Neural cell (in vitro differentiated cells): Measurements from ENCODE around the gene NACA2. TPM values are rescaled to one million over a fixed set of nuclear protein-coding genes. Genes with fewer than 3 reads are reported as not detected.

Experiments
- H2AFZ ChIP-seq: fragments of 200-600, 300-800 bp; sonication (generic), shearing (Covaris generic); 2 replicates; pipeline ENCODE4 v1.6.0; 2014; ENCODE audit warnings: low read depth, mild to moderate bottlenecking, antibody characterized with exemption, low read length, moderate library complexity
- H3F3A ChIP-seq: fragments of 200-600 bp; shearing (Covaris generic); 2 replicates; pipeline ENCODE4 v1.6.1; 2016; ENCODE audit warnings: mild to moderate bottlenecking, moderate library complexity, mixed read lengths, antibody characterized with exemption, low read length; ENCODE audit not compliant: insufficient read depth, poor library complexity, severe bottlenecking
- H3K27ac ChIP-seq: fragments of 200-600, 300-800 bp; sonication (generic), shearing (Covaris generic); 2 replicates; pipeline ENCODE4 v1.5.1; 2014; ENCODE audit warnings: mild to moderate bottlenecking, low read length, moderate library complexity
- H3K27me3 ChIP-seq: fragments of 300-800, 200-600 bp; sonication (generic), shearing (Covaris generic); 2 replicates; pipeline ENCODE4 v1.6.0; 2014; ENCODE audit warnings: mild to moderate bottlenecking, low read depth, low read length, moderate library complexity; ENCODE audit not compliant: insufficient read depth
- H3K36me3 ChIP-seq: fragments of 300-800, 200-600 bp; sonication (generic), shearing (Covaris generic); 2 replicates; pipeline ENCODE4 v1.5.1; 2014; ENCODE audit warnings: mild to moderate bottlenecking, antibody characterized with exemption, low read length, moderate library complexity; ENCODE audit not compliant: insufficient read depth
- H3K4me2 ChIP-seq: fragments of 300-800, 200-600 bp; sonication (generic), shearing (Covaris generic); 2 replicates; pipeline ENCODE4 v1.6.0; 2014; ENCODE audit warnings: mild to moderate bottlenecking, low read length
- H3K4me3 ChIP-seq: fragments of 300-800, 200-600 bp; sonication (generic), shearing (Covaris generic); 2 replicates; pipeline ENCODE4 v1.5.1; 2014; ENCODE audit warnings: mild to moderate bottlenecking, low read length, moderate library complexity
- H3K79me2 ChIP-seq: fragments of 200-600 bp; shearing (Covaris generic); replicated peaks from 2 replicates; pipeline ENCODE4 v1.6.0; 2014; ENCODE audit warnings: mild to moderate bottlenecking, low read length, moderate library complexity; ENCODE audit not compliant: insufficient read depth
- H3K9ac ChIP-seq: fragments of 300-800, 200-600 bp; sonication (generic), shearing (Covaris generic); 2 replicates; pipeline ENCODE4 v1.6.1; 2016; ENCODE audit warnings: mild to moderate bottlenecking, low read length, mixed read lengths
- H3K9me2 ChIP-seq: fragments of 200-600 bp; shearing (Covaris generic); 2 replicates; pipeline ENCODE4 v1.6.1; 2016; ENCODE audit warnings: mild to moderate bottlenecking, low read length, mixed read lengths; ENCODE audit not compliant: insufficient read depth
- H3K9me3 ChIP-seq: fragments of 200-600, 300-800 bp; sonication (generic), shearing (Covaris generic); 2 replicates; pipeline ENCODE4 v1.6.1; 2016; ENCODE audit warnings: mild to moderate bottlenecking, mixed run types, low read length, moderate library complexity, mixed read lengths
- H4K20me1 ChIP-seq: fragments of 200-600 bp; shearing (Covaris generic); 2 replicates; pipeline ENCODE4 v1.6.1; 2016; ENCODE audit warnings: mild to moderate bottlenecking, mixed run types; ENCODE audit not compliant: insufficient read depth
- EP300 ChIP-seq: fragments of 450-650 bp; conservative IDR thresholded peaks from 2 replicates; pipeline ENCODE4 v1.6.1; 2014; ENCODE audit warnings: antibody characterized with exemption, mild to moderate bottlenecking, moderate library complexity; ENCODE audit not compliant: poor library complexity, severe bottlenecking
- EZH2 ChIP-seq: fragments of 200-600, 300-800 bp; shearing (Covaris generic), sonication (generic); IDR thresholded peaks from 2 replicates; pipeline ENCODE4 v1.6.1; 2014; ENCODE audit warnings: antibody characterized with exemption, low read length, borderline replicate concordance, mild to moderate bottlenecking; ENCODE audit not compliant: insufficient read depth, poor library complexity, severe bottlenecking
- MXI1 ChIP-seq: fragments of 450-650 bp; conservative IDR thresholded peaks from 2 replicates; pipeline ENCODE4 v1.6.1; 2014; ENCODE audit warnings: antibody characterized with exemption, mild to moderate bottlenecking; ENCODE audit not compliant: poor library complexity, severe bottlenecking
- POLR2AphosphoS5 ChIP-seq: IDR thresholded peaks from 2 replicates; pipeline ENCODE4 v1.6.1; 2012
- RAD21 ChIP-seq: fragments of 450-650 bp; conservative IDR thresholded peaks from 2 replicates; pipeline ENCODE4 v1.6.1; 2014; ENCODE audit warnings: antibody characterized with exemption, mild to moderate bottlenecking, moderate library complexity
- REST ChIP-seq: IDR thresholded peaks from 2 replicates; pipeline ENCODE4 v1.6.1; 2012; ENCODE audit warnings: borderline replicate concordance
- SMC3 ChIP-seq: fragments of 450-650 bp; conservative IDR thresholded peaks from 2 replicates; pipeline ENCODE4 v1.6.1; 2014; ENCODE audit warnings: antibody characterized with exemption, mild to moderate bottlenecking, moderate library complexity; ENCODE audit not compliant: poor library complexity
- TAF1 ChIP-seq: IDR thresholded peaks from 2 replicates; pipeline ENCODE4 v1.6.1; 2012; ENCODE audit warnings: low read depth
- polyA plus RNA-seq: library from polyadenylated mRNA; depleted of rRNA; stranded (reverse); fragments of >200 nt; gene quantifications from 2 replicates; pipeline ENCODE4 v1.2.3, GENCODE V29; 2014
- TF ChIP-seq, protein P1 (sequence below): fragments of 450-650 bp; IDR thresholded peaks from 2 replicates; pipeline ENCODE4 v1.5.1; 2014; ENCODE audit warnings: antibody characterized with exemption, mild to moderate bottlenecking, moderate library complexity; ENCODE audit not compliant: poor library complexity, severe bottlenecking

NACA2 gene
- polyA plus RNA-seq, 1 donor from 2014 or later = not detected

GRCh38 chr17:61593426-61593825 lies 2.4 kb upstream of the NACA2 start:
- TF ChIP-seq REST (no peak), POLR2AphosphoS5 (no peak), MXI1 (no peak), RAD21 (no peak), EP300 (no peak), EZH2 (no peak), TAF1 (no peak), SMC3 (no peak)
- TF ChIP-seq, protein P1, sequence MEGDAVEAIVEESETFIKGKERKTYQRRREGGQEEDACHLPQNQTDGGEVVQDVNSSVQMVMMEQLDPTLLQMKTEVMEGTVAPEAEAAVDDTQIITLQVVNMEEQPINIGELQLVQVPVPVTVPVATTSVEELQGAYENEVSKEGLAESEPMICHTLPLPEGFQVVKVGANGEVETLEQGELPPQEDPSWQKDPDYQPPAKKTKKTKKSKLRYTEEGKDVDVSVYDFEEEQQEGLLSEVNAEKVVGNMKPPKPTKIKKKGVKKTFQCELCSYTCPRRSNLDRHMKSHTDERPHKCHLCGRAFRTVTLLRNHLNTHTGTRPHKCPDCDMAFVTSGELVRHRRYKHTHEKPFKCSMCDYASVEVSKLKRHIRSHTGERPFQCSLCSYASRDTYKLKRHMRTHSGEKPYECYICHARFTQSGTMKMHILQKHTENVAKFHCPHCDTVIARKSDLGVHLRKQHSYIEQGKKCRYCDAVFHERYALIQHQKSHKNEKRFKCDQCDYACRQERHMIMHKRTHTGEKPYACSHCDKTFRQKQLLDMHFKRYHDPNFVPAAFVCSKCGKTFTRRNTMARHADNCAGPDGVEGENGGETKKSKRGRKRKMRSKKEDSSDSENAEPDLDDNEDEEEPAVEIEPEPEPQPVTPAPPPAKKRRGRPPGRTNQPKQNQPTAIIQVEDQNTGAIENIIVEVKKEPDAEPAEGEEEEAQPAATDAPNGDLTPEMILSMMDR = no peak
- Histone ChIP-seq H3K36me3 (no peaks in the 10 kb centered on the region), H3K9me2 (no peaks in the 10 kb centered on the region), H3K4me2 (no peak overlapping the region), H2AFZ (no peak overlapping the region), H4K20me1 (no peaks in the 10 kb centered on the region), H3F3A (no peaks in the 10 kb centered on the region), H3K9ac (no peak overlapping the region), H3K4me3 (no peak overlapping the region), H3K27me3 (no peaks in the 10 kb centered on the region), H3K79me2 (no peaks in the 10 kb centered on the region), H3K9me3 (no peaks in the 10 kb centered on the region), H3K27ac (no peak overlapping the region)

DNA sequence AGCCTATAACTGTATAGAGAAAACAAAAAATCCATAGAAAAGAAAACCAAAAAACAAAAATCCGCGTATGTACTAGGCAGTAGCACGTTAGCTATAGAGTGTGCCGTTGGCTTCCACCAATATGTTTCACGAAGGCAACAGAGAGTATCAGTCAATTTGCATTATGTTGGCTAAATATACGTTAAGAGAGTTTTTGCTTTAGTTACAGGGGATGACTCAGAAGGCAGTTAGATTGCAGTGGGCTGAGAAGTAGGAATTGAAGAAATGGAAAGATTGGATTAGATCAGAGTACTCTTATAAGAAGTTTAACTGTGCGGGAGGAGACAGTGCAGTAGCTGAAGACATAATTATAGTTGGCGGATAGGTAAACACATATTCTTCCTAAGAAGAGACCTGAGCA lies 911 bp upstream of the NACA2 start:
- Histone ChIP-seq H3K9me3 (no peaks in the 10 kb centered on the region), H3K36me3 (no peaks in the 10 kb centered on the region), H3K27ac (no peak overlapping the region), H3K9me2 (no peaks in the 10 kb centered on the region), H3K9ac (no peak overlapping the region), H3K27me3 (no peaks in the 10 kb centered on the region), H3K4me3 (no peak overlapping the region), H3F3A (no peaks in the 10 kb centered on the region), H3K79me2 (no peaks in the 10 kb centered on the region), H3K4me2 (no peak overlapping the region), H4K20me1 (no peaks in the 10 kb centered on the region), H2AFZ (no peak overlapping the region)
- no peak for TF ChIP-seq RAD21

GRCh38 chr17:61589990-61590389 lies 1.0 kb downstream of the NACA2 start:
- TF ChIP-seq POLR2AphosphoS5 = no peak
- TF ChIP-seq RAD21 = no peak
- TF ChIP-seq EZH2 = no peak
- TF ChIP-seq MXI1 = no peak
- TF ChIP-seq SMC3 = no peak
- TF ChIP-seq, protein P1 = no peak
- TF ChIP-seq TAF1 = no peak
- no peak for TF ChIP-seq REST
- no peak for TF ChIP-seq EP300
- no peak overlapping the region for H3K4me3 ChIP-seq
- no peaks in the 10 kb centered on the region for H3K36me3 ChIP-seq
- no peaks in the 10 kb centered on the region for H3K9me2 ChIP-seq
- H2AFZ ChIP-seq = no peak overlapping the region
- no peak overlapping the region for H3K9ac ChIP-seq
- no peak overlapping the region for H3K27ac ChIP-seq
- no peaks in the 10 kb centered on the region for H4K20me1 ChIP-seq
- H3K9me3 ChIP-seq = no peaks in the 10 kb centered on the region
- no peaks in the 10 kb centered on the region for H3F3A ChIP-seq
- no peaks in the 10 kb centered on the region for H3K79me2 ChIP-seq
- no peak overlapping the region for H3K4me2 ChIP-seq
- no peaks in the 10 kb centered on the region for H3K27me3 ChIP-seq
